H1 (cell line): Measurements from ENCODE around the gene SEMG2. TPM values are rescaled to one million over a fixed set of nuclear protein-coding genes. Genes with fewer than 3 reads are reported as not detected.

Experiments
- CTCF ChIA-PET: fragments of 300-600 bp; sonication (Branson Sonifier 250); formaldehyde crosslinking; loops from one replicate; lab custom pipeline; 2021; ENCODE audit not compliant: partially characterized antibody; lab: Charles Lee
- POLR2A ChIA-PET: fragments of 300-600 bp; sonication (Branson Sonifier 250); formaldehyde crosslinking; loops from one replicate; lab custom pipeline; 2021; ENCODE audit warnings: inconsistent platforms; ENCODE audit not compliant: partially characterized antibody; lab: Charles Lee
- DNase-seq, 2 experiments: peaks; one replicate each; pipeline versions ENCODE4 v3.0.0 to v3.0.0-alpha.2; 2010 to 2022; ENCODE audit warnings: low spot score in 2 of 2, low read depth in 1 of 2, mixed read lengths in 1 of 2
- FAIRE-seq: peaks from 2 replicates; lab custom pipeline; 2011; peaks lifted over from hg19 to GRCh38; lab: Jason Lieb, UNC
- H2AFZ ChIP-seq: 2 replicates; pipeline ENCODE4 v1.8.1; 2012; ENCODE audit warnings: low read length, inconsistent platforms
- H2AK5ac ChIP-seq: 2 replicates; pipeline ENCODE4 v1.6.1; 2013; ENCODE audit warnings: low read depth, low read length
- H2BK120ac ChIP-seq: replicated peaks from 2 replicates; pipeline ENCODE3; 2013; ENCODE audit warnings: low read depth, low read length, inconsistent platforms
- H2BK12ac ChIP-seq: 2 replicates; pipeline ENCODE4 v1.6.1; 2013; ENCODE audit warnings: low read depth, low read length
- H2BK15ac ChIP-seq: 2 replicates; pipeline ENCODE4 v1.6.1; 2013; ENCODE audit warnings: low read length
- H2BK20ac ChIP-seq: 2 replicates; pipeline ENCODE4 v1.6.1; 2013; ENCODE audit warnings: low read length
- H2BK5ac ChIP-seq: 2 replicates; pipeline ENCODE4 v1.6.1; 2013; ENCODE audit warnings: low read depth, low read length
- H3K14ac ChIP-seq: 2 replicates; pipeline ENCODE4 v1.6.1; 2013; ENCODE audit warnings: inconsistent platforms; ENCODE audit not compliant: insufficient read length
- H3K18ac ChIP-seq: 2 replicates; pipeline ENCODE4 v1.6.1; 2013; ENCODE audit warnings: low read length; ENCODE audit errors: extremely low read depth
- H3K23ac ChIP-seq: 2 replicates; pipeline ENCODE4 v1.6.1; 2013; ENCODE audit warnings: inconsistent platforms; ENCODE audit not compliant: insufficient read length
- H3K23me2 ChIP-seq: 2 replicates; pipeline ENCODE4 v1.6.1; 2013; ENCODE audit warnings: low read depth, low read length
- H3K27ac ChIP-seq: 2 replicates; pipeline ENCODE4 v1.6.1; 2011; ENCODE audit warnings: low read depth, low read length, inconsistent platforms
- H3K27me3 ChIP-seq, 4 experiments: replicated peaks in 1 of 4; 1 replicate in 1 of 4; 2 replicates in 3 of 4; pipeline versions ENCODE4 v1.6.1 to v1.8.1; 2011 to 2013; ENCODE audit warnings: low read length in 3 of 4, mild to moderate bottlenecking in 3 of 4, inconsistent platforms in 2 of 4, mixed read lengths in 2 of 4, moderate library complexity in 1 of 4; ENCODE audit not compliant: control insufficient read depth in 3 of 4, insufficient read depth in 3 of 4; ENCODE audit errors: extremely low read depth in 1 of 4
- H3K36me3 ChIP-seq, 4 experiments: 2 replicates each; pipeline versions ENCODE4 v1.6.1 to v1.8.1; 2011 to 2013; ENCODE audit warnings: mild to moderate bottlenecking in 4 of 4, low read length in 3 of 4, moderate library complexity in 2 of 4, control low read depth in 1 of 4, inconsistent platforms in 1 of 4; ENCODE audit not compliant: insufficient read depth in 4 of 4, control insufficient read depth in 2 of 4
- H3K4ac ChIP-seq: replicated peaks from 2 replicates; pipeline ENCODE3; 2013; ENCODE audit warnings: low read length, low read depth, mixed read lengths, inconsistent platforms; ENCODE audit not compliant: insufficient read length
- H3K4me1 ChIP-seq, 4 experiments: replicated peaks in 1 of 4; 1 replicate in 1 of 4; 2 replicates in 3 of 4; pipeline versions ENCODE4 v1.6.1 to v1.8.1; 2011 to 2013; ENCODE audit warnings: low read length in 3 of 4, inconsistent platforms in 2 of 4, mixed read lengths in 1 of 4; ENCODE audit not compliant: insufficient read depth in 4 of 4, control insufficient read depth in 3 of 4
- H3K4me2 ChIP-seq, 2 experiments: 2 replicates each; pipeline versions ENCODE4 v1.6.1 to v1.8.1; 2011 to 2013; ENCODE audit warnings: low read depth in 2 of 2, low read length in 2 of 2, control low read depth in 1 of 2, inconsistent platforms in 1 of 2, mild to moderate bottlenecking in 1 of 2; ENCODE audit not compliant: insufficient read depth in 1 of 2
- H3K4me3 ChIP-seq, 4 experiments: fragments of 200-600, 300-600 bp in 1 of 4; sonication (generic), shearing (Covaris generic), sonication (Bioruptor Twin) in 1 of 4; 2 replicates each; pipeline versions ENCODE4 v1.5.1 to v1.8.1; 2011 to 2016; ENCODE audit warnings: low read length in 4 of 4, low read depth in 3 of 4, control low read depth in 2 of 4, inconsistent platforms in 2 of 4, mild to moderate bottlenecking in 2 of 4, mixed read lengths in 1 of 4, moderate library complexity in 1 of 4; ENCODE audit not compliant: insufficient read depth in 2 of 4; ENCODE audit errors: extremely low read depth in 1 of 4
- H3K56ac ChIP-seq: replicated peaks from 2 replicates; pipeline ENCODE3; 2013; ENCODE audit warnings: low read depth, mild to moderate bottlenecking, mixed read lengths, low read length, inconsistent platforms; ENCODE audit not compliant: insufficient read length
- H3K79me1 ChIP-seq: 2 replicates; pipeline ENCODE4 v1.6.1; 2013; ENCODE audit warnings: low read depth, low read length, control low read depth
- H3K79me2 ChIP-seq, 2 experiments: 2 replicates each; pipeline versions ENCODE4 v1.6.1 to v1.8.1; 2012 to 2013; ENCODE audit warnings: low read length in 2 of 2, mild to moderate bottlenecking in 2 of 2, inconsistent platforms in 1 of 2; ENCODE audit not compliant: insufficient read depth in 2 of 2, control insufficient read depth in 1 of 2
- H3K9ac ChIP-seq, 4 experiments: replicated peaks in 1 of 4; 1 replicate in 1 of 4; 2 replicates in 3 of 4; pipeline versions ENCODE4 v1.6.1 to v1.8.1; 2011 to 2013; ENCODE audit warnings: low read depth in 3 of 4, low read length in 3 of 4, control low read depth in 2 of 4, mild to moderate bottlenecking in 2 of 4, moderate library complexity in 2 of 4, inconsistent platforms in 1 of 4; ENCODE audit errors: extremely low read depth in 1 of 4
- H3K9me3 ChIP-seq, 2 experiments: 2 replicates each; pipeline versions ENCODE4 v1.6.1 to v1.8.1; 2012 to 2013; ENCODE audit warnings: mild to moderate bottlenecking in 2 of 2, moderate library complexity in 2 of 2, control low read depth in 1 of 2, inconsistent platforms in 1 of 2, low read depth in 1 of 2, low read length in 1 of 2, mixed read lengths in 1 of 2; ENCODE audit not compliant: insufficient read depth in 2 of 2
- H4K20me1 ChIP-seq, 2 experiments: replicated peaks in 1 of 2; 2 replicates each; pipeline versions ENCODE3 to v1.8.1; 2011 to 2013; ENCODE audit warnings: inconsistent platforms in 2 of 2, low read length in 2 of 2, mild to moderate bottlenecking in 1 of 2; ENCODE audit not compliant: insufficient read depth in 2 of 2, control insufficient read depth in 1 of 2
- H4K5ac ChIP-seq: 2 replicates; pipeline ENCODE4 v1.6.1; 2013; ENCODE audit warnings: low read length, low read depth, mixed read lengths, inconsistent platforms; ENCODE audit not compliant: insufficient read length
- H4K8ac ChIP-seq: 2 replicates; pipeline ENCODE4 v1.8.0; 2013; ENCODE audit warnings: mild to moderate bottlenecking, moderate library complexity, low read length, inconsistent platforms; ENCODE audit not compliant: insufficient read depth; ENCODE audit errors: extremely low read depth
- H4K91ac ChIP-seq: replicated peaks from 2 replicates; pipeline ENCODE3; 2013; ENCODE audit warnings: low read length, mixed read lengths, inconsistent platforms; ENCODE audit not compliant: insufficient read length
- MAFK ChIP-seq: IDR thresholded peaks from 2 replicates; pipeline ENCODE4 v1.6.1; 2012; ENCODE audit warnings: low read depth, mild to moderate bottlenecking, improper control_type of control experiment, low read length
- RNF2 ChIP-seq: fragments of 200-900, 300-1000 bp; sonication (generic); IDR thresholded peaks from 2 replicates; pipeline ENCODE4 v1.7.1; 2016; ENCODE audit warnings: borderline replicate concordance, low read depth, mild to moderate bottlenecking, antibody characterized with exemption, low read length; ENCODE audit not compliant: poor library complexity, severe bottlenecking; ENCODE audit errors: missing control alignments
- WGBS, 2 experiments: shearing (Covaris generic) in 1 of 2; methylation state at CpG; one replicate each; pipeline versions ENCODE4 v1.1.6 to v1.1.7; 2013 to 2015; ENCODE audit warnings: low lambda C conversion rate in 2 of 2, mixed read lengths in 2 of 2, inconsistent platforms in 1 of 2, low coverage in 1 of 2, missing lambda C conversion rate in 1 of 2; ENCODE audit not compliant: insufficient replicate concordance in 2 of 2, insufficient coverage in 1 of 2, insufficient read length in 1 of 2; ENCODE audit errors: extremely low coverage in 1 of 2, missing lambda C conversion rate in 1 of 2; 5-methylcytosine and 5-hydroxymethylcytosine counted together
- polyA plus RNA-seq, 7 experiments: library from polyadenylated mRNA; depleted of rRNA in 3 of 7; stranded (reverse) in 5 of 7; unstranded in 2 of 7; fragments of >200 nt in 5 of 7; fragments of 200-250 nt in 2 of 7; gene quantifications; 1 replicate in 5 of 7; 2 replicates in 1 of 7; 4 replicates in 1 of 7; pipeline versions ENCODE4 v1.2.1 to v1.2.3, GENCODE V29; 2011 to 2013; ENCODE audit warnings: missing spikeins in 2 of 7, mixed read lengths in 2 of 7
- total RNA-seq: library from RNA; stranded (reverse); fragmentation: NEBNext Ultra II Directional; extraction: Animal tissue kit (Norgen Biotek cat#: 25700); gene quantifications from 2 replicates; pipeline ENCODE4 v1.2.1, GENCODE V29; 2021

The SEMG2 gene
- total and polyA plus RNA-seq, 2 of the 8 experiments (the other 6 are each of a cell fraction or from before 2014, with no cell fraction given): not detected

DNA sequence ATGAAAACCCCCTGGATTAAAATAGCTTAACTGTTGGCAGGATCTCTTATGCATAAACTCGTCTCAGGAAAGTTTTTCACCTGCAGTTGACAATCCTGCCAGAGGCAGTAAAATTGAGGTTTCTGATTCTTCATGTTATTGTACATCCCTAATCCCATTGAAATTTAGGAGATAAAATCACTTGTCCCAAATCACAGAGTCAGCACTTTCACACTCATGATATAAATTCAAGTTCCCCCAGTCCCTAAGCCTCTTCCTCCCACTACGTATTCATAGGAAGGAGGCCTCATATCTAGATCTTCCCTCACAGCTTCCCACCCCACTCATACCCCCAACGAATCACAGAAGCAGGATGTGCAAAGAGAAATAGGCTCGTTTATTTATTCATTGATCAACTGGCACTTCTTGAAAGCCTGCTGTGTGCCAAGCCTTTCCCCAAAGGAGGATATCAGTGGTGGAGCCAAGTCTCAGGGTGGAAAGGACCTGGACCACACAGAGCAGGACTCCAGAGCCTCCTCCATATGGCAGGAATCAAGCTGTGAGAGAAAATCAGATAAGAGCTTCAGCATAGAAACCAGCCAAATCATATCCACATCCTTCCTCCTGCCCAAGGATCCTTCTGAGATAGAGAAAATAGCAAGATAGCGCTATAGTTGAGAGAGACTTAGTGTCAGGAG lies 30.8 kb downstream of the SEMG2 start:
- TF ChIP-seq MAFK (peak; percentile 42; the same call in 1 of the 2 replicates), RNF2 (no peak)
- TF ChIP-seq, all 59 proteins: peak for 1
- Histone ChIP-seq H3K4ac (no peak overlapping the region), H2BK12ac (no peak overlapping the region), H3K23me2 (no peaks in the 10 kb centered on the region), H3K36me3 (no peaks in the 10 kb centered on the region), H3K4me2 (no peak overlapping the region), H3K9ac (no peak overlapping the region), H3K56ac (no peak overlapping the region), H4K91ac (no peak overlapping the region), H2AFZ (no peak overlapping the region), H3K9me3 (no peaks in the 10 kb centered on the region), H3K14ac (no peak overlapping the region), H3K23ac (no peak overlapping the region), H3K18ac (no peak overlapping the region), H2BK120ac (no peak overlapping the region), H3K27ac (no peak overlapping the region), H4K5ac (no peak overlapping the region), H2BK15ac (no peak overlapping the region), H3K27me3 (peaks cover 0 to 2% (median 0%) of the 10 kb centered on the region in 4 experiments; a peak in 2 of 7 replicates), H3K79me2 (no peaks in the 10 kb centered on the region), H2BK5ac (no peak overlapping the region), H4K8ac (no peak overlapping the region), H2BK20ac (no peak overlapping the region), H4K20me1 (no peaks in the 10 kb centered on the region), H3K4me1 (no peaks in the 10 kb centered on the region), H2AK5ac (no peak overlapping the region), H3K79me1 (no peaks in the 10 kb centered on the region), H3K4me3 (no peak overlapping the region)
- POLR2A ChIA-PET: no interaction called here
- no peak for DNase-seq
- no peak for FAIRE-seq
- CTCF ChIA-PET: interaction anchor here (0.9 to 1.3 kb wide), 2 partner anchors 11 to 42 kb away, joined by 3 to 4 read pairs; no protein-coding TSS in a partner anchor
- 79% methylated on average over 5 of the region's 5 CpGs; no CpG with 5 or more reads in 1 of the 2 experiments for WGBS, 2 experiments
